HepG2 (cell line): ENCODE measurements around the gene HP1BP3. TPM values are rescaled to one million over a fixed set of nuclear protein-coding genes. Genes with fewer than 3 reads are reported as not detected.

Experiments used
- ATAC-seq: fragments of 200-7000 bp; cut with Tn5 transposase; 3 replicates; pipeline ENCODE4 v1.9.1; 2020; ENCODE audit warnings: mild to moderate bottlenecking, moderate library complexity
- BruUV-seq: library from RNA; stranded (reverse); fragments of 400-500 nt; replicated peaks from 2 replicates; lab custom pipeline; 2021; lab: Mats Ljungman, UMichigan
- CTCF ChIA-PET: fragments of 300-600 bp; formaldehyde crosslinking; extraction: SDS; loops from one replicate; lab custom pipeline; 2021; ENCODE audit warnings: low total read pairs, inconsistent platforms, low intra/inter-chr PET ratio; lab: Yijun Ruan, JAX
- POLR2A ChIA-PET: fragments of 350-600 bp; sonication (Branson Sonifier 250); formaldehyde crosslinking; loops from one replicate; lab custom pipeline; 2020; ENCODE audit warnings: antibody characterized with exemption, inconsistent platforms; lab: Yijun Ruan, JAX
- DNase-seq: peaks from one replicate; pipeline ENCODE4 v3.0.0-alpha.2; 2015; ENCODE audit warnings: low spot score
- FAIRE-seq: peaks from 3 replicates; lab custom pipeline; 2011; peaks lifted over from hg19 to GRCh38; lab: Jason Lieb, UNC
- H2AFZ ChIP-seq: one replicate; pipeline ENCODE4 v1.6.1; 2011; ENCODE audit warnings: low read length, inconsistent platforms
- H3K27ac ChIP-seq: fragments of 300-600 bp; 3 replicates; pipeline ENCODE4 v1.8.0; 2011; ENCODE audit warnings: mixed run types, mild to moderate bottlenecking, mixed read lengths, low read length, inconsistent platforms; ENCODE audit not compliant: insufficient read depth; ENCODE audit errors: extremely low read length
- H3K27me3 ChIP-seq, 2 experiments: fragments of 200-600 bp in 1 of 2; 2 replicates in 1 of 2; 3 replicates in 1 of 2; pipeline versions ENCODE4 v1.6.0 to v1.8.0; 2011; ENCODE audit warnings: low read length in 2 of 2, mild to moderate bottlenecking in 2 of 2, moderate library complexity in 2 of 2, inconsistent platforms in 1 of 2; ENCODE audit not compliant: insufficient read depth in 2 of 2, control insufficient read depth in 1 of 2
- H3K36me3 ChIP-seq, 2 experiments: fragments of 200-600 bp in 1 of 2; replicated peaks in 1 of 2; 2 replicates in 1 of 2; 3 replicates in 1 of 2; pipeline versions ENCODE4 v1.5.1 to v1.8.0; 2011; ENCODE audit warnings: low read length in 2 of 2, inconsistent platforms in 1 of 2; ENCODE audit not compliant: insufficient read depth in 2 of 2, control insufficient read depth in 1 of 2
- H3K4me1 ChIP-seq: 2 replicates; pipeline ENCODE4 v1.5.1; 2012; ENCODE audit warnings: low read length, inconsistent platforms; ENCODE audit not compliant: insufficient read depth
- H3K4me2 ChIP-seq: 2 replicates; pipeline ENCODE4 v1.6.0; 2011; ENCODE audit warnings: low read depth, low read length, inconsistent platforms
- H3K4me3 ChIP-seq, 3 experiments: fragments of 200-600 bp in 1 of 3; sonication (generic), shearing (Covaris generic) in 1 of 3; replicated peaks in 1 of 3; 2 replicates each; pipeline ENCODE4 v1.5.1; 2011 to 2016; ENCODE audit warnings: low read length in 3 of 3, inconsistent platforms in 2 of 3, low read depth in 2 of 3, mild to moderate bottlenecking in 2 of 3, control low read depth in 1 of 3, mixed read lengths in 1 of 3; ENCODE audit not compliant: insufficient read depth in 1 of 3
- H3K79me2 ChIP-seq: one replicate; pipeline ENCODE4 v1.6.1; 2011; ENCODE audit warnings: low read length, inconsistent platforms; ENCODE audit not compliant: insufficient read depth
- H3K9ac ChIP-seq: 2 replicates; pipeline ENCODE4 v1.6.0; 2011; ENCODE audit warnings: mild to moderate bottlenecking, low read depth, low read length, inconsistent platforms; ENCODE audit not compliant: insufficient read depth
- H3K9me3 ChIP-seq: 2 replicates; pipeline ENCODE4 v1.5.1; 2012; ENCODE audit warnings: mild to moderate bottlenecking, low read length
- H4K20me1 ChIP-seq: 2 replicates; pipeline ENCODE4 v1.6.0; 2011; ENCODE audit warnings: inconsistent platforms, mild to moderate bottlenecking, low read length, moderate library complexity; ENCODE audit not compliant: insufficient read depth
- HNRNPK ChIP-seq: fragments of 200-400 bp; formaldehyde crosslinking; IDR thresholded peaks from 2 replicates; pipeline ENCODE4 v1.6.1; 2018; ENCODE audit warnings: low read length, low read depth, moderate library complexity, mild to moderate bottlenecking; ENCODE audit not compliant: poor library complexity, severe bottlenecking
- RNF2 ChIP-seq: fragments of 450-650 bp; conservative IDR thresholded peaks from 2 replicates; pipeline ENCODE4 v1.6.1; 2016; ENCODE audit warnings: low read depth
- THYN1 ChIP-seq: sonication (generic); formaldehyde crosslinking; IDR thresholded peaks from 2 replicates; pipeline ENCODE4 v1.8.1; 2023; ENCODE audit warnings: low read depth, mild to moderate bottlenecking, moderate library complexity, missing genetic modification reagents, borderline replicate concordance
- ZNF558 ChIP-seq: sonication (generic); formaldehyde crosslinking; IDR thresholded peaks from 2 replicates; pipeline ENCODE4 v1.9.0; 2022; ENCODE audit warnings: mild to moderate bottlenecking, missing genetic modification reagents, borderline replicate concordance
- ZNF616 ChIP-seq: sonication (generic); formaldehyde crosslinking; IDR thresholded peaks from 2 replicates; pipeline ENCODE4 v1.5.0; 2020; ENCODE audit warnings: low read depth, mild to moderate bottlenecking, missing genetic modification reagents
- ZNF660 ChIP-seq: sonication (generic); formaldehyde crosslinking; IDR thresholded peaks from 2 replicates; pipeline ENCODE4 v1.5.1; 2020; ENCODE audit warnings: mild to moderate bottlenecking, low read depth, missing genetic modification reagents, borderline replicate concordance
- ZNF746 ChIP-seq: sonication (generic); formaldehyde crosslinking; IDR thresholded peaks from 2 replicates; pipeline ENCODE4 v1.8.0; 2022; ENCODE audit warnings: mild to moderate bottlenecking, missing genetic modification reagents
- WGBS: methylation state at CpG from one replicate; pipeline ENCODE4 v1.1.6; 2017; ENCODE audit warnings: low lambda C conversion rate; 5-methylcytosine and 5-hydroxymethylcytosine counted together
- in situ Hi-C: cut with HindIII; loops from 2 replicates; pipeline ENCODE4 v1.10.0; 2017; ENCODE audit warnings: low pct_unique_long_range_greater_than_20kb; ENCODE audit not compliant: extremely low pct_ligation_motif_present
- intact Hi-C: fragments of 100-400 bp; cut with micrococcal nuclease; formaldehyde crosslinking; loops from one replicate; pipeline ENCODE4 v1.10.0; 2022; ENCODE audit not compliant: unreplicated experiment
- polyA plus RNA-seq, 8 experiments: library from polyadenylated mRNA; depleted of rRNA in 3 of 8; stranded (reverse) in 7 of 8; unstranded in 1 of 8; fragments of >200 nt; fragmentation: Illumina TruSeq in 4 of 8; extraction: Trizol in 4 of 8; gene quantifications; 2 replicates each; pipeline versions ENCODE4 v1.2.1 to v1.2.3, GENCODE V29; 2011 to 2016; ENCODE audit warnings: low read depth in 4 of 8, missing spikeins in 1 of 8, mixed read lengths in 1 of 8; ENCODE audit not compliant: insufficient read depth in 1 of 8
- total RNA-seq, 5 experiments: library from RNA; depleted of rRNA; stranded (reverse); fragments of >200 nt; fragmentation: Illumina TruSeq; extraction: Trizol; gene quantifications; 2 replicates each; pipeline ENCODE4 v1.2.3, GENCODE V29; 2016; ENCODE audit warnings: low read depth in 1 of 5
- TF ChIP-seq, protein P1 (sequence below): sonication (generic); formaldehyde crosslinking; IDR thresholded peaks from 2 replicates; pipeline ENCODE4 v1.4.0; 2020; ENCODE audit warnings: mild to moderate bottlenecking, missing genetic modification reagents, borderline replicate concordance
- TF ChIP-seq, protein P2 (sequence below): sonication (generic); IDR thresholded peaks from 2 replicates; pipeline ENCODE4 v1.6.1; 2016; ENCODE audit warnings: low read depth, borderline replicate concordance

Gene HP1BP3
- total and polyA plus RNA-seq, 2 of the 13 experiments (the other 11 are each of a cell fraction or from before 2014, with no cell fraction given): 98.5 to 137 TPM

GRCh38 chr1:20834780-20835179 lies 47.7 kb upstream of the HP1BP3 start (continued):
- TF ChIP-seq, protein P1, sequence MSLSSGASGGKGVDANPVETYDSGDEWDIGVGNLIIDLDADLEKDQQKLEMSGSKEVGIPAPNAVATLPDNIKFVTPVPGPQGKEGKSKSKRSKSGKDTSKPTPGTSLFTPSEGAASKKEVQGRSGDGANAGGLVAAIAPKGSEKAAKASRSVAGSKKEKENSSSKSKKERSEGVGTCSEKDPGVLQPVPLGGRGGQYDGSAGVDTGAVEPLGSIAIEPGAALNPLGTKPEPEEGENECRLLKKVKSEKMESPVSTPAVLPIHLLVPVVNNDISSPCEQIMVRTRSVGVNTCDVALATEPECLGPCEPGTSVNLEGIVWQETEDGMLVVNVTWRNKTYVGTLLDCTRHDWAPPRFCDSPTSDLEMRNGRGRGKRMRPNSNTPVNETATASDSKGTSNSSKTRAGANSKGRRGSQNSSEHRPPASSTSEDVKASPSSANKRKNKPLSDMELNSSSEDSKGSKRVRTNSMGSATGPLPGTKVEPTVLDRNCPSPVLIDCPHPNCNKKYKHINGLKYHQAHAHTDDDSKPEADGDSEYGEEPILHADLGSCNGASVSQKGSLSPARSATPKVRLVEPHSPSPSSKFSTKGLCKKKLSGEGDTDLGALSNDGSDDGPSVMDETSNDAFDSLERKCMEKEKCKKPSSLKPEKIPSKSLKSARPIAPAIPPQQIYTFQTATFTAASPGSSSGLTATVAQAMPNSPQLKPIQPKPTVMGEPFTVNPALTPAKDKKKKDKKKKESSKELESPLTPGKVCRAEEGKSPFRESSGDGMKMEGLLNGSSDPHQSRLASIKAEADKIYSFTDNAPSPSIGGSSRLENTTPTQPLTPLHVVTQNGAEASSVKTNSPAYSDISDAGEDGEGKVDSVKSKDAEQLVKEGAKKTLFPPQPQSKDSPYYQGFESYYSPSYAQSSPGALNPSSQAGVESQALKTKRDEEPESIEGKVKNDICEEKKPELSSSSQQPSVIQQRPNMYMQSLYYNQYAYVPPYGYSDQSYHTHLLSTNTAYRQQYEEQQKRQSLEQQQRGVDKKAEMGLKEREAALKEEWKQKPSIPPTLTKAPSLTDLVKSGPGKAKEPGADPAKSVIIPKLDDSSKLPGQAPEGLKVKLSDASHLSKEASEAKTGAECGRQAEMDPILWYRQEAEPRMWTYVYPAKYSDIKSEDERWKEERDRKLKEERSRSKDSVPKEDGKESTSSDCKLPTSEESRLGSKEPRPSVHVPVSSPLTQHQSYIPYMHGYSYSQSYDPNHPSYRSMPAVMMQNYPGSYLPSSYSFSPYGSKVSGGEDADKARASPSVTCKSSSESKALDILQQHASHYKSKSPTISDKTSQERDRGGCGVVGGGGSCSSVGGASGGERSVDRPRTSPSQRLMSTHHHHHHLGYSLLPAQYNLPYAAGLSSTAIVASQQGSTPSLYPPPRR (CRISPR knock-in tag): no peak
- TF ChIP-seq ZNF660 (CRISPR knock-in tag): no peak

DNA sequence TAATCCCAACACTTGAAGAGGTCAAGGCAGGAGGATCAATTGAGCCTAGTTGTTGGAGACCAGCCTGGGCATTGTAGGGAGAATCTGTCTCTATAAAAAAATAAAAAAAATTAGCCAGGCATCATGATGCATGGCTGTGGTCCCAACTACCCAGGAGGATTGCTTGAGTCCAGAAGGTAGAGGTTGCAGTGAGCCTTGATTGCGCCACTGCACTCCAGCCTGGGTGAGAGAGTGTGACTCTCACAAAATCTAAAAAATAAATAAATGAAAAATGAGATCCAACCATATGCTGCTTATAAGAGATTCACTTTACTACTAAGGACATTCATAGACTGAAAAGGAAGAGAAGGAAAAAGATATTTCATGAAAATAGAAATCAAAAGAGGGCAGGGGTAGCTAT lies 47.1 kb upstream of the HP1BP3 start:
- in situ Hi-C loops (no loop called here), intact Hi-C loops (no loop called here)
- no peaks in the 10 kb centered on the region for H4K20me1 ChIP-seq
- no peak overlapping the region for H3K4me3 ChIP-seq
- TF ChIP-seq ZNF558 (CRISPR knock-in tag) (no peak), HNRNPK (no peak), ZNF616 (CRISPR knock-in tag) (no peak), RNF2 (no peak), ZNF746 (no peak), THYN1 (CRISPR knock-in tag) (no peak)
- TF ChIP-seq, protein P2, sequence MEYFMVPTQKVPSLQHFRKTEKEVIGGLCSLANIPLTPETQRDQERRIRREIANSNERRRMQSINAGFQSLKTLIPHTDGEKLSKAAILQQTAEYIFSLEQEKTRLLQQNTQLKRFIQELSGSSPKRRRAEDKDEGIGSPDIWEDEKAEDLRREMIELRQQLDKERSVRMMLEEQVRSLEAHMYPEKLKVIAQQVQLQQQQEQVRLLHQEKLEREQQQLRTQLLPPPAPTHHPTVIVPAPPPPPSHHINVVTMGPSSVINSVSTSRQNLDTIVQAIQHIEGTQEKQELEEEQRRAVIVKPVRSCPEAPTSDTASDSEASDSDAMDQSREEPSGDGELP: no peak
- no peak for DNase-seq
- H3K79me2 ChIP-seq: no peaks in the 10 kb centered on the region
- no peaks in the 10 kb centered on the region for H3K27me3 ChIP-seq
- BruUV-seq: no TSS peak
- POLR2A ChIA-PET: no interaction called here
- no peaks in the 10 kb centered on the region for H3K36me3 ChIP-seq
- no peaks in the 10 kb centered on the region for H3K9me3 ChIP-seq
- 100% methylated on average over 1 of the region's 1 CpG for WGBS
- no peak for FAIRE-seq
- ATAC-seq: no peak
- H2AFZ ChIP-seq: no peak overlapping the region
- H3K4me1 ChIP-seq: no peaks in the 10 kb centered on the region
- no peak overlapping the region for H3K9ac ChIP-seq
- CTCF ChIA-PET: no interaction called here
- H3K4me2 ChIP-seq: no peak overlapping the region
- no peak overlapping the region for H3K27ac ChIP-seq
